Daoy (cell line): Measurements from ENCODE around the gene ADAM8. TPM values are rescaled to one million over a fixed set of nuclear protein-coding genes. Genes with fewer than 3 reads are reported as not detected.
A peak's percentile ranks its signal among the peaks of the same experiment; 100 is the strongest.

Experiments
- DNase-seq: peaks from one replicate; pipeline ENCODE4 v3.0.0-alpha.2; 2015; ENCODE audit warnings: low read depth
- total RNA-seq: library from RNA; depleted of rRNA; stranded (reverse); fragments of >200 nt; shearing (Covaris generic); gene quantifications from 2 replicates; pipeline ENCODE4 v1.2.3, GENCODE V29; 2014

The ADAM8 gene
- total RNA-seq, 1 experiment from 2014 or later: 6.2 TPM

GRCh38 chr10:133281628-133282372, 5.1 kb upstream of the ADAM8 start:
- DNase-seq: no peak

GRCh38 chr10:133281084-133281483, 4.4 kb upstream of the ADAM8 start:
- DNase-seq: no peak

- DNase-seq: no peak
Observed at GRCh38 chr10:133280391-133281059, 3.9 kb upstream of the ADAM8 start.

GRCh38 chr10:133279326-133280226, 2.9 kb upstream of the ADAM8 start:
- DNase-seq: no peak

- DNase-seq: peak; percentile 77
Observed at GRCh38 chr10:133278577-133279265, 2.1 kb upstream of the ADAM8 start.

- no peak for DNase-seq
Observed at GRCh38 chr10:133277993-133278576, 1.4 kb upstream of the ADAM8 start.

- DNase-seq: no peak
Observed at GRCh38 chr10:133277277-133277992, 767 bp upstream of the ADAM8 start.

GRCh38 chr10:133276100-133276434, 601 bp downstream of the ADAM8 start:
- DNase-seq: no peak

- peak; percentile 44 for DNase-seq
Observed at GRCh38 chr10:133275684-133276092, 980 bp downstream of the ADAM8 start.

GRCh38 chr10:133274751-133275683, 1.7 kb downstream of the ADAM8 start:
- DNase-seq: peak; percentile 68

- no peak for DNase-seq
Observed at GRCh38 chr10:133273534-133274143, 3.0 kb downstream of the ADAM8 start.

- no peak for DNase-seq
Observed at GRCh38 chr10:133272964-133273420, 3.7 kb downstream of the ADAM8 start.

GRCh38 chr10:133272301-133272963, 4.2 kb downstream of the ADAM8 start:
- DNase-seq: no peak

- DNase-seq: no peak
Observed at GRCh38 chr10:133271521-133272300, 5.0 kb downstream of the ADAM8 start.

GRCh38 chr10:133270773-133271297, 5.8 kb downstream of the ADAM8 start:
- DNase-seq: no peak

GRCh38 chr10:133270204-133270603, 6.5 kb downstream of the ADAM8 start:
- no peak for DNase-seq

- no peak for DNase-seq
Observed at GRCh38 chr10:133269367-133269766, 7.3 kb downstream of the ADAM8 start.
